Amniotic epithelial cell (primary cell): Measurements from ENCODE around the gene MRPL51.

Source experiments
- DNase-seq: peaks from one replicate; pipeline ENCODE4 v3.0.0-alpha.2; 2010; ENCODE audit warnings: low read depth

The MRPL51 gene

GRCh38 chr12:6461401-6462233, 31.4 kb downstream of the MRPL51 start:
- no peak for DNase-seq

GRCh38 chr12:6460751-6461371, 32.2 kb downstream of the MRPL51 start:
- DNase-seq, result no peak

- DNase-seq, result no peak
These were observed 34.1 kb downstream of the MRPL51 start for GRCh38 chr12:6459004-6459337.

- no peak for DNase-seq
These were observed 34.6 kb downstream of the MRPL51 start for GRCh38 chr12:6458281-6459003.

GRCh38 chr12:6457220-6457945, 35.7 kb downstream of the MRPL51 start:
- DNase-seq, result no peak

- DNase-seq, result no peak
These were observed 40.0 kb downstream of the MRPL51 start for GRCh38 chr12:6452944-6453630.

- no peak for DNase-seq
These were observed 40.7 kb downstream of the MRPL51 start for GRCh38 chr12:6452245-6452943.

GRCh38 chr12:6451348-6452244, 41.5 kb downstream of the MRPL51 start, which contains the start of gene TAPBPL:
TAPBPL (plus strand) TSS chr12:6452042; CDS start chr12:6452249, 207 bp downstream.
- DNase-seq, result peak; percentile 64

GRCh38 chr12:6450869-6451347, 42.2 kb downstream of the MRPL51 start:
- no peak for DNase-seq

GRCh38 chr12:6450091-6450868, 42.8 kb downstream of the MRPL51 start:
- DNase-seq, result peak; percentile 58

- DNase-seq, result no peak
These were observed 48.1 kb downstream of the MRPL51 start, which contains the start of gene CD27 for GRCh38 chr12:6444704-6445688. CD27 (plus strand) TSS chr12:6444955; CDS start chr12:6445096, 141 bp downstream.

- DNase-seq, result no peak
These were observed 49.0 kb downstream of the MRPL51 start for GRCh38 chr12:6444031-6444430.

- no peak for DNase-seq
These were observed 49.6 kb downstream of the MRPL51 start for GRCh38 chr12:6443361-6443983.

GRCh38 chr12:6442836-6443235, 50.2 kb downstream of the MRPL51 start:
- DNase-seq, result no peak
